Activated CD4-positive, alpha-beta memory T cell treated with anti-CD3 and anti-CD28 coated beads for 36 hours (primary cell): ENCODE results near the gene ABHD15. TPM values are rescaled to one million over a fixed set of nuclear protein-coding genes. Genes with fewer than 3 reads are reported as not detected.

ENCODE experiments used
- CTCF ChIA-PET: fragments of 350-600 bp; sonication (Branson Sonifier 250); formaldehyde crosslinking; loops from one replicate; lab custom pipeline; 2021; ENCODE audit warnings: antibody characterized with exemption, inconsistent platforms; lab: Charles Lee
- POLR2A ChIA-PET: fragments of 350-600 bp; sonication (Branson Sonifier 250); formaldehyde crosslinking; loops from one replicate; lab custom pipeline; 2021; ENCODE audit warnings: antibody characterized with exemption; lab: Charles Lee
- DNase-seq: peaks from one replicate; pipeline ENCODE4 v3.0.0-alpha.2; 2020
- H3K27ac Mint-ChIP-seq: one replicate; pipeline ENCODE4 v1.8.0; 2021; ENCODE audit warnings: mixed read lengths
- H3K27me3 Mint-ChIP-seq: one replicate; pipeline ENCODE4 v1.8.0; 2021; ENCODE audit warnings: mixed read lengths
- H3K36me3 Mint-ChIP-seq: one replicate; pipeline ENCODE4 v1.8.0; 2021; ENCODE audit warnings: mixed read lengths
- H3K4me1 Mint-ChIP-seq: one replicate; pipeline ENCODE4 v1.8.0; 2021; ENCODE audit warnings: low read depth, mixed read lengths
- H3K4me3 Mint-ChIP-seq: one replicate; pipeline ENCODE4 v1.8.0; 2021; ENCODE audit warnings: mild to moderate bottlenecking, mixed read lengths
- H3K9me3 Mint-ChIP-seq: one replicate; pipeline ENCODE4 v1.8.0; 2021; ENCODE audit warnings: mixed read lengths
- intact Hi-C: fragments of 100-400 bp; cut with micrococcal nuclease; formaldehyde crosslinking; loops from one replicate; pipeline ENCODE4 v1.15.1; 2023
- total RNA-seq, 2 experiments: library from RNA; stranded (reverse); gene quantifications; one replicate each; pipeline ENCODE4 v1.2.3, GENCODE V29; 2021

Gene ABHD15
- total RNA-seq, 2 experiments from 2014 or later: 8.9 to 9.8 TPM

GRCh38 chr17:29611351-29612093 is 44.7 kb upstream of the ABHD15 start:
- POLR2A ChIA-PET: no interaction called here
- intact Hi-C loops: no loop called here
- Mint-ChIP-seq H3K4me3 (no peak overlapping the region), H3K9me3 (no peaks in the 10 kb centered on the region), H3K27ac (no peak overlapping the region), H3K36me3 (no peaks in the 10 kb centered on the region), H3K27me3 (peaks cover 1% of the 10 kb centered on the region), H3K4me1 (peaks cover 26% of the 10 kb centered on the region)
- no peak for DNase-seq
- CTCF ChIA-PET: interaction anchor here (0.6 to 2.4 kb wide), 4 partner anchors 20 to 1340 kb away, joined by 3 to 13 read pairs (median 8); partner anchors contain the start of genes ANKRD13B and GIT1

DNA sequence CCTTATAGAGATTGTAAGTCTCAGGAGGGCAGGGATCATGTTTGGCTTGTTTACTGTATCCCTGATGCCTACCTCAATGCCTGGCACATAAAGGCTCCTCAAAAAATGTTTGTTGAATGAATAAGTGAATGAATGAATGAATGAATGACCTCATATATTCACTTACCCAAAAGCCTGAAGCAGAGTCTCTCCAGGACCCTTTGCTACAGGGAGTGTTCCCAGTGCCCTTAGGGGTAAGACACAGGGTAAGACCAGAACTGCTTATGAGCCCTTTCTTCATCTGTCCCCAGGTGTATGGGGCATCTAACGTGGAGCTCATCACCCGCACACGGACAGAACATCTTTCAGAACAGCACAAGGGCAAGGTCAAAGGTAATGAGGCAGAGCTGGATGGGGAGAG is 43.6 kb upstream of the ABHD15 start:
- no peak overlapping the region for H3K4me3 Mint-ChIP-seq
- no peaks in the 10 kb centered on the region for H3K36me3 Mint-ChIP-seq
- H3K4me1 Mint-ChIP-seq: peaks cover 16% of the 10 kb centered on the region
- H3K27me3 Mint-ChIP-seq: no peaks in the 10 kb centered on the region
- no peak overlapping the region for H3K27ac Mint-ChIP-seq
- ChIA-PET CTCF (interaction anchor here (2.4 kb wide), 1 partner anchor 18 kb away, joined by 12 read pairs; the partner anchor contains the start of gene ANKRD13B), POLR2A (no interaction called here)
- H3K9me3 Mint-ChIP-seq: no peaks in the 10 kb centered on the region
- intact Hi-C loops: no loop called here
- DNase-seq: no peak

DNA sequence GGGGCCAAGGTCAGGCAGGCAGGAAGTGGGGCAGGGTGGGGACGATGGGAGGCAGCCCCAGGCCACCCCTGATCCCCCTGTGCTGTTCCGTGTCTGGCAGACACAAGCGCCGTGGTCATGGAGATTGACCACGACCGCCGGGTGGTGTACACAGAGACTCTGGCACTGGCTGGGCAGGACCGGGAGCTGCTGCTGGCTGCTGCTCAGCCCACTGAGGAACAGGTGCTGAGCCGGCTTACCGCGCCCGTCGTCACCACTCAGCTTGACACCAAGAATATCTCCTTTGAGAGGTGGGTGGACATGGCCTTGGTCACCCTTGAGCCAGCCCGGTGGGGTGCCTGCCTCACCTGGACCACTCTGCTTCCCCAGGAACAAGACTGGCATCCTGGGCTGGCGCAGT is 42.1 kb upstream of the ABHD15 start:
- H3K4me3 Mint-ChIP-seq: no peak overlapping the region
- H3K9me3 Mint-ChIP-seq: no peaks in the 10 kb centered on the region
- no peak for DNase-seq
- intact Hi-C loops: no loop called here
- H3K27ac Mint-ChIP-seq: no peak overlapping the region
- no peaks in the 10 kb centered on the region for H3K27me3 Mint-ChIP-seq
- H3K4me1 Mint-ChIP-seq: peaks cover 3% of the 10 kb centered on the region
- no peaks in the 10 kb centered on the region for H3K36me3 Mint-ChIP-seq
- CTCF ChIA-PET: interaction anchor here (1.3 to 1.5 kb wide), 2 partner anchors 8 to 27 kb away, joined by 3 to 4 read pairs; no protein-coding TSS in a partner anchor
- POLR2A ChIA-PET: interaction anchor here (1.1 kb wide), 1 partner anchor 42 kb away, joined by 3 read pairs; the partner anchor contains the start of gene ABHD15

DNA sequence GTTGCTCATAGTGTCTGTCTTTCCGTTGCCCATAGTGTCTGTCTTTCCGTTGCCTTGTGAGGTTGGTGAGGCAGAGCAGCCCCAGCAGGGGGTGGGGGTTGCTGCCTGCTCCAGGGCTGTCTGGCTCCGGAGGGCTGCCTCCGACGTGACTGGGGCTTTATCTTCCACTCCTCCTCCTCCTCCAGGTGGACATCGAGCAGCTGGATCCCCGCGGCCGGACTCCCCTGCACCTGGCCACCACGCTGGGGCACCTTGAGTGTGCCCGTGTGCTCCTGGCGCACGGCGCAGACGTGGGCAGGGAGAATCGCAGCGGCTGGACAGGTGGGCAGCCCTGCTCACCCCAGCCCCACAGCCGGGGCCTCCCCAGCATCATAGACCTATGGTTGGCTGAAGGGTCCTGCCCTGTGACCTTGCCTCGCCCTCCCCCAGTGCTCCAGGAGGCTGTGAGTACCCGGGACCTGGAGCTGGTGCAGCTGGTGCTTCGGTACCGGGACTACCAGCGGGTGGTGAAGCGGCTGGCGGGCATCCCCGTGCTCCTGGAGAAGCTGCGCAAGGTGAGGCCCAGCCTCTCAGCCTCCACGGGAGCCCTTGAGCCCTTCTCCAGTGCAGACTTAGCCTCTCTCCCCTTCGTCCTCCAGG is 40.8 kb upstream of the ABHD15 start:
- H3K4me3 Mint-ChIP-seq: no peak overlapping the region
- no peak overlapping the region for H3K27ac Mint-ChIP-seq
- no peaks in the 10 kb centered on the region for H3K36me3 Mint-ChIP-seq
- intact Hi-C loops: no loop called here
- ChIA-PET POLR2A (interaction anchor here (1.1 kb wide), 1 partner anchor 41 kb away, joined by 3 read pairs; the partner anchor contains the start of gene ABHD15), CTCF (interaction anchor here (1.3 to 1.5 kb wide), 2 partner anchors 10 to 26 kb away, joined by 3 to 4 read pairs; no protein-coding TSS in a partner anchor)
- H3K4me1 Mint-ChIP-seq: no peaks in the 10 kb centered on the region
- no peaks in the 10 kb centered on the region for H3K9me3 Mint-ChIP-seq
- H3K27me3 Mint-ChIP-seq: no peaks in the 10 kb centered on the region
- no peak for DNase-seq

- Mint-ChIP-seq H3K4me1 (no peaks in the 10 kb centered on the region), H3K36me3 (peaks cover 1% of the 10 kb centered on the region), H3K9me3 (no peaks in the 10 kb centered on the region), H3K27ac (no peak overlapping the region), H3K4me3 (no peak overlapping the region), H3K27me3 (no peaks in the 10 kb centered on the region)
- no peak for DNase-seq
- intact Hi-C loops: no loop called here
- CTCF ChIA-PET: no interaction called here
- POLR2A ChIA-PET: no interaction called here
Measured at GRCh38 chr17:29603109-29603674, 36.4 kb upstream of the ABHD15 start.

- H3K27ac Mint-ChIP-seq: no peak overlapping the region
Measured at GRCh38 chr17:29597361-29598172, 30.7 kb upstream of the ABHD15 start.

DNA sequence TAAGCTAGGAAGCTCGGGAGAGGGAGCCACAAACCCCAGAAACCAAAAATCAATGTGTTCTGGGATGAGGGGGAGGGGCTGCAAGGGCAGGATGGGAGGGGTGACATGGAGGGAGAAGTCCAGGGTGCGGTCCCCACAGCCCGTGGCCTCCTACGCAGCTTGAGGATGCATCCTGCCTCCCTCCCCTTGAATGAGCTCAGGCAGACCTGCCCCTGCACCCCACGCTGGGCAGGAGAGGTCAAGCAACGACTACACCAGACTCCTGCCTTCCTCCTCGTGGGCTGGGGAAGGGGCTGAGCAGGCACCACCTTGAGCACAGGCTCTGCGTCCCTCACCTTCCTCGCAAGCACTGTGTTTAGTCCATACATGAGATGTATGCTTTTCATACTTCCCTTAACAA is 30.0 kb upstream of the ABHD15 start:
- intact Hi-C loops: no loop called here
- CTCF ChIA-PET: interaction anchor here (0.7 to 1.2 kb wide), 3 partner anchors 20 to 227 kb away, joined by 3 to 4 read pairs (median 3); no protein-coding TSS in a partner anchor

More at GRCh38 chr17:29597361-29598172, 30.7 kb upstream of the ABHD15 start:
- no peaks in the 10 kb centered on the region for H3K9me3 Mint-ChIP-seq
- H3K4me1 Mint-ChIP-seq: peaks cover 14% of the 10 kb centered on the region
- H3K27me3 Mint-ChIP-seq: no peaks in the 10 kb centered on the region
- POLR2A ChIA-PET: no interaction called here
- no peak for DNase-seq
- intact Hi-C loops: no loop called here
- H3K4me3 Mint-ChIP-seq: no peak overlapping the region
- CTCF ChIA-PET: interaction anchor here (0.7 to 2.4 kb wide), 5 partner anchors 16 to 228 kb away, joined by 3 to 9 read pairs (median 3); no protein-coding TSS in a partner anchor
- peaks cover 1% of the 10 kb centered on the region for H3K36me3 Mint-ChIP-seq

DNA sequence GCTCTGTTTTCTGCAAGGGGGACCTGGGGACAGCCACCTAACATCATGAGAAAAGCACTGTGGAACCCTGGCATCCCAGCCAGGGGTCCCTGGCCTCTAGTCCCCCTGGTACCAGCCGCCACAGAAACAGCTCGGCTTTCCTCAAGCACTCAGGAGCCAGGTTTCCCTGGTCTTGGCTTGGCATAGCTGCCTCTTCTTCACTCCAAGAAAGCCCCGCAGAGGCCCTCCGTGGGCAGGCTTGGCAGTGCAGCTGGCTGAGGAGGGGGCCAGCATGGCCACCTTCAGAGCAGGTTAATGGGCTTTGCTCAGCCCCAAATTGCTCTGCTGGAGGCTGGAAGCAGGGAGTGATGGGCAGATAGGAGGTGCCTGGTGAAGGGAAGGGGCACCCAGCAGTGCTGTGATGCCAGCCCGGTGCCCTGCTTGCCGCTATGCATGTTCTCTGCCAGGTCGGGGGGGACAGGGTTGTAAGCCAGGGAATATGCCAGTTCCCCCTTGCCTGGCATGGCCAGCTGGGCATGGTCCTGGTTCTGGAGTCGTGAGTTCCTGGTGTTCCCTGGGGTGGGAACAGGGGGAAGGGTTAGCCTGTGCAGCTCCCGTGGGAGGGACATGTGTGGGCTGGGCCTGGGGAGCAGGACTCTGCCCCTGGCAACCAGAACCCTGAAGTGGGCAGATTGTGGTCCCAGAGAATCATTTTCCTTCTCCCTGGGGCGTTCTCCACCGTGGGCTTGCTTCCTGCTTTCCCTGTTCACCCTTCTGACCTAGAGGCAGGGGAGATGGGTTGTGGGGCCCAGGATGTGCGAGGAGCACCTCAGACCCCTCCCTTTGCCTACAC is 29.3 kb upstream of the ABHD15 start:
- Mint-ChIP-seq H3K4me3 (no peak overlapping the region), H3K9me3 (no peaks in the 10 kb centered on the region), H3K36me3 (peaks cover 1% of the 10 kb centered on the region), H3K27ac (no peak overlapping the region), H3K27me3 (no peaks in the 10 kb centered on the region), H3K4me1 (peaks cover 28% of the 10 kb centered on the region)
- no peak for DNase-seq
- CTCF ChIA-PET: interaction anchor here (1.3 kb wide), 1 partner anchor 17 kb away, joined by 5 read pairs; no protein-coding TSS in a partner anchor
- POLR2A ChIA-PET: no interaction called here
- intact Hi-C loops: no loop called here

More for the DNA sequence above, 30.0 kb upstream of the ABHD15 start:
- Mint-ChIP-seq H3K9me3 (no peaks in the 10 kb centered on the region), H3K4me3 (no peak overlapping the region), H3K36me3 (peaks cover 1% of the 10 kb centered on the region), H3K27me3 (no peaks in the 10 kb centered on the region), H3K4me1 (peaks cover 22% of the 10 kb centered on the region), H3K27ac (no peak overlapping the region)
- POLR2A ChIA-PET: no interaction called here
- DNase-seq: no peak

GRCh38 chr17:29595107-29595942 is 28.5 kb upstream of the ABHD15 start:
- DNase-seq: no peak
- POLR2A ChIA-PET: no interaction called here
- peak overlapping the region; percentile 35 for H3K4me3 Mint-ChIP-seq

GRCh38 chr17:29594519-29595090 is 27.8 kb upstream of the ABHD15 start:
- intact Hi-C loops: no loop called here
- Mint-ChIP-seq H3K4me3 (peak overlapping the region; percentile 73), H3K9me3 (no peaks in the 10 kb centered on the region), H3K36me3 (peaks cover 1% of the 10 kb centered on the region), H3K27ac (no peak overlapping the region), H3K27me3 (no peaks in the 10 kb centered on the region), H3K4me1 (peaks cover 41% of the 10 kb centered on the region)
- ChIA-PET POLR2A (interaction anchor here (1.7 to 3.2 kb wide), 2 partner anchors 21 to 23 kb away, joined by 3 to 13 read pairs; no protein-coding TSS in a partner anchor), CTCF (interaction anchor here (1.0 to 5.0 kb wide), 5 partner anchors 13 to 220 kb away, joined by 3 to 159 read pairs (median 3); no protein-coding TSS in a partner anchor)
- DNase-seq: no peak

More at GRCh38 chr17:29595107-29595942, 28.5 kb upstream of the ABHD15 start:
- H3K36me3 Mint-ChIP-seq: peaks cover 1% of the 10 kb centered on the region
- intact Hi-C loops: no loop called here
- CTCF ChIA-PET: interaction anchor here (1.0 to 5.0 kb wide), 4 partner anchors 14 to 221 kb away, joined by 3 to 159 read pairs (median 4); no protein-coding TSS in a partner anchor
- H3K27ac Mint-ChIP-seq: no peak overlapping the region
- no peaks in the 10 kb centered on the region for H3K9me3 Mint-ChIP-seq
- H3K27me3 Mint-ChIP-seq: no peaks in the 10 kb centered on the region
- peaks cover 36% of the 10 kb centered on the region for H3K4me1 Mint-ChIP-seq
